HepG2 (cell line): Measurements from ENCODE around the gene CYLD. TPM values are rescaled to one million over a fixed set of nuclear protein-coding genes. Genes with fewer than 3 reads are reported as not detected.

Experiments used
- FOXA1 ChIP-seq, 2 experiments: fragments of 450-650 bp in 1 of 2; sonication (generic) in 1 of 2; formaldehyde crosslinking in 1 of 2; IDR thresholded peaks; 2 replicates each; pipeline versions ENCODE4 v1.4.0 to v1.6.1; 2016 to 2020; ENCODE audit warnings: missing genetic modification reagents in 1 of 2
- FOXC1 ChIP-seq: sonication (generic); formaldehyde crosslinking; IDR thresholded peaks from 2 replicates; pipeline ENCODE4 v1.8.0; 2022; ENCODE audit warnings: mild to moderate bottlenecking, missing genetic modification reagents, borderline replicate concordance
- HDAC1 ChIP-seq: sonication (generic); formaldehyde crosslinking; IDR thresholded peaks from 2 replicates; pipeline ENCODE4 v1.5.1; 2020; ENCODE audit warnings: mild to moderate bottlenecking, missing genetic modification reagents
- KDM2A ChIP-seq: sonication (generic); formaldehyde crosslinking; IDR thresholded peaks from 2 replicates; pipeline ENCODE4 v1.4.0; 2020; ENCODE audit warnings: low read depth, missing genetic modification reagents, borderline replicate concordance
- KLF9 ChIP-seq: IDR thresholded peaks from 2 replicates; pipeline ENCODE4 v1.6.1; 2016; ENCODE audit warnings: low read depth
- PAX8 ChIP-seq: sonication (generic); formaldehyde crosslinking; IDR thresholded peaks from 2 replicates; pipeline ENCODE4 v1.8.0; 2022; ENCODE audit warnings: mild to moderate bottlenecking, missing genetic modification reagents, borderline replicate concordance
- SALL1 ChIP-seq: sonication (generic); formaldehyde crosslinking; IDR thresholded peaks from 2 replicates; pipeline ENCODE4 v1.8.0; 2022; ENCODE audit warnings: mild to moderate bottlenecking, missing genetic modification reagents
- THAP11 ChIP-seq: IDR thresholded peaks from 2 replicates; pipeline ENCODE4 v1.6.1; 2016; ENCODE audit warnings: missing biosample characterization, missing genetic modification reagents
- ZBTB7A ChIP-seq: sonication (generic); formaldehyde crosslinking; IDR thresholded peaks from 2 replicates; pipeline ENCODE4 v1.8.0; 2022; ENCODE audit warnings: mild to moderate bottlenecking, missing genetic modification reagents
- ZBTB7B ChIP-seq: sonication (generic); formaldehyde crosslinking; IDR thresholded peaks from 2 replicates; pipeline ENCODE4 v1.4.0; 2020; ENCODE audit warnings: missing genetic modification reagents
- ZFP36L2 ChIP-seq: sonication (generic); formaldehyde crosslinking; IDR thresholded peaks from 2 replicates; pipeline ENCODE4 v1.4.0; 2020; ENCODE audit warnings: missing genetic modification reagents
- ZNF552 ChIP-seq: sonication (generic); formaldehyde crosslinking; IDR thresholded peaks from 2 replicates; pipeline ENCODE4 v1.9.0; 2022; ENCODE audit warnings: missing genetic modification reagents, mild to moderate bottlenecking, borderline replicate concordance
- ZNF75D ChIP-seq: sonication (generic); formaldehyde crosslinking; IDR thresholded peaks from 2 replicates; pipeline ENCODE4 v1.8.1; 2023; ENCODE audit warnings: missing genetic modification reagents, mild to moderate bottlenecking, borderline replicate concordance
- ZNF792 ChIP-seq: IDR thresholded peaks from 2 replicates; pipeline ENCODE4 v1.6.1; 2016
- polyA plus RNA-seq, 8 experiments: library from polyadenylated mRNA; depleted of rRNA in 3 of 8; stranded (reverse) in 7 of 8; unstranded in 1 of 8; fragments of >200 nt; fragmentation: Illumina TruSeq in 4 of 8; extraction: Trizol in 4 of 8; gene quantifications; 2 replicates each; pipeline versions ENCODE4 v1.2.1 to v1.2.3, GENCODE V29; 2011 to 2016; ENCODE audit warnings: low read depth in 4 of 8, missing spikeins in 1 of 8, mixed read lengths in 1 of 8; ENCODE audit not compliant: insufficient read depth in 1 of 8
- total RNA-seq, 5 experiments: library from RNA; depleted of rRNA; stranded (reverse); fragments of >200 nt; fragmentation: Illumina TruSeq; extraction: Trizol; gene quantifications; 2 replicates each; pipeline ENCODE4 v1.2.3, GENCODE V29; 2016; ENCODE audit warnings: low read depth in 1 of 5
- TF ChIP-seq, protein P1 (sequence below): sonication (generic); formaldehyde crosslinking; IDR thresholded peaks from 2 replicates; pipeline ENCODE4 v1.5.0; 2020; ENCODE audit warnings: mild to moderate bottlenecking, missing genetic modification reagents, borderline replicate concordance
- TF ChIP-seq, protein P2 (sequence below): sonication (generic); formaldehyde crosslinking; IDR thresholded peaks from 2 replicates; pipeline ENCODE4 v1.4.0; 2020; ENCODE audit warnings: low read depth, mild to moderate bottlenecking, missing genetic modification reagents
- TF ChIP-seq, protein P3 (sequence below): sonication (generic); formaldehyde crosslinking; IDR thresholded peaks from 2 replicates; pipeline ENCODE4 v1.8.0; 2022; ENCODE audit warnings: missing genetic modification reagents, mild to moderate bottlenecking, moderate library complexity, borderline replicate concordance
- TF ChIP-seq, protein P4 (sequence below): sonication (generic); formaldehyde crosslinking; IDR thresholded peaks from 2 replicates; pipeline ENCODE4 v1.5.0; 2020; ENCODE audit warnings: mild to moderate bottlenecking, missing genetic modification reagents

Gene CYLD
- total and polyA plus RNA-seq, 2 of the 13 experiments (the other 11 are each of a cell fraction or from before 2014, with no cell fraction given) = 6.1 to 11.4 TPM

DNA sequence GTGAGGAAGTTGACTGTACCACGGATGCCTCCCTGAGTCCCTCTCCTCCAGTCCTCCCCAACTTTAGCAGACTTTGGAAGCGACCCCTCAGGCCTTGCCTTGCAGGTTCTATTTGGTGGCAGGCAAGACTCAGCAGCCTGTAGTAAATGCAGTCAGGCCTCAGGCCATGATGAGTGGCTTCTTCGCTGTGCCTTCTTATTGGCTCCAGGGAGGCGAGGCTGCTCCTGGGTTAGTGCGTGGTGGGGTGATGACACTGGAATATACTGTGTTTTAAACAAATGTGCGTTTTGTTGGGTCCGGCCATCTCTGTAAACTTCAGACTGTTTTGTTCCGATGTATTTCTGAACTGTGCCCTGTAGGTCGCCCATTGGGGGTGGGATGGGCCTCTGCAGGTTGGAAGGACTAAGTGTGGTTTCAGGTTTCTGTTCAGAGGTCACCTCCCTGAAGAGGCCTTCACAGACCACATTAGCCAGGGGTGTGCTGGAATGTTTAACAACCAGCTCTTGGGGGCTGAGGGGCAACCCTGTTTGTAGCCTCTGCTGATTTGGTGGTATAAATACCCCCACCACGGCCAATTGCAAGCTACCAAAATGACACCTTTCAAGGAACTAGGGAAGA lies 62.5 kb downstream of the CYLD start (continued):
- peak; percentile 85; the same call in 1 of the 2 replicates for TF ChIP-seq ZBTB7B (CRISPR knock-in tag)
- TF ChIP-seq, protein P1, sequence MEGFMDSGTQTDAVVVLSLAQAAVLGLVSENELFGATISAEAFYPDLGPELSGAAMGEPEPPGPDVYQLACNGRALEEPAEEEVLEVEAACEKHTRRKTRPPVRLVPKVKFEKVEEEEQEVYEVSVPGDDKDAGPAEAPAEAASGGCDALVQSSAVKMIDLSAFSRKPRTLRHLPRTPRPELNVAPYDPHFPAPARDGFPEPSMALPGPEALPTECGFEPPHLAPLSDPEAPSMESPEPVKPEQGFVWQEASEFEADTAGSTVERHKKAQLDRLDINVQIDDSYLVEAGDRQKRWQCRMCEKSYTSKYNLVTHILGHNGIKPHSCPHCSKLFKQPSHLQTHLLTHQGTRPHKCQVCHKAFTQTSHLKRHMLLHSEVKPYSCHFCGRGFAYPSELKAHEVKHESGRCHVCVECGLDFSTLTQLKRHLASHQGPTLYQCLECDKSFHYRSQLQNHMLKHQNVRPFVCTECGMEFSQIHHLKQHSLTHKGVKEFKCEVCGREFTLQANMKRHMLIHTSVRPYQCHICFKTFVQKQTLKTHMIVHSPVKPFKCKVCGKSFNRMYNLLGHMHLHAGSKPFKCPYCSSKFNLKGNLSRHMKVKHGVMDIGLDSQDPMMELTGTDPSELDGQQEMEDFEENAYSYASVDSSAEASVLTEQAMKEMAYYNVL (CRISPR knock-in tag) = peak; percentile 40
- TF ChIP-seq, protein P2, sequence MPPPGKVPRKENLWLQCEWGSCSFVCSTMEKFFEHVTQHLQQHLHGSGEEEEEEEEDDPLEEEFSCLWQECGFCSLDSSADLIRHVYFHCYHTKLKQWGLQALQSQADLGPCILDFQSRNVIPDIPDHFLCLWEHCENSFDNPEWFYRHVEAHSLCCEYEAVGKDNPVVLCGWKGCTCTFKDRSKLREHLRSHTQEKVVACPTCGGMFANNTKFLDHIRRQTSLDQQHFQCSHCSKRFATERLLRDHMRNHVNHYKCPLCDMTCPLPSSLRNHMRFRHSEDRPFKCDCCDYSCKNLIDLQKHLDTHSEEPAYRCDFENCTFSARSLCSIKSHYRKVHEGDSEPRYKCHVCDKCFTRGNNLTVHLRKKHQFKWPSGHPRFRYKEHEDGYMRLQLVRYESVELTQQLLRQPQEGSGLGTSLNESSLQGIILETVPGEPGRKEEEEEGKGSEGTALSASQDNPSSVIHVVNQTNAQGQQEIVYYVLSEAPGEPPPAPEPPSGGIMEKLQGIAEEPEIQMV (CRISPR knock-in tag) = no peak
- no peak for TF ChIP-seq KLF9 (CRISPR knock-in tag)
- no peak for TF ChIP-seq ZBTB7A (CRISPR knock-in tag)
- peak; percentile 88 for TF ChIP-seq SALL1
- TF ChIP-seq ZFP36L2 = no peak
- TF ChIP-seq, protein P3, sequence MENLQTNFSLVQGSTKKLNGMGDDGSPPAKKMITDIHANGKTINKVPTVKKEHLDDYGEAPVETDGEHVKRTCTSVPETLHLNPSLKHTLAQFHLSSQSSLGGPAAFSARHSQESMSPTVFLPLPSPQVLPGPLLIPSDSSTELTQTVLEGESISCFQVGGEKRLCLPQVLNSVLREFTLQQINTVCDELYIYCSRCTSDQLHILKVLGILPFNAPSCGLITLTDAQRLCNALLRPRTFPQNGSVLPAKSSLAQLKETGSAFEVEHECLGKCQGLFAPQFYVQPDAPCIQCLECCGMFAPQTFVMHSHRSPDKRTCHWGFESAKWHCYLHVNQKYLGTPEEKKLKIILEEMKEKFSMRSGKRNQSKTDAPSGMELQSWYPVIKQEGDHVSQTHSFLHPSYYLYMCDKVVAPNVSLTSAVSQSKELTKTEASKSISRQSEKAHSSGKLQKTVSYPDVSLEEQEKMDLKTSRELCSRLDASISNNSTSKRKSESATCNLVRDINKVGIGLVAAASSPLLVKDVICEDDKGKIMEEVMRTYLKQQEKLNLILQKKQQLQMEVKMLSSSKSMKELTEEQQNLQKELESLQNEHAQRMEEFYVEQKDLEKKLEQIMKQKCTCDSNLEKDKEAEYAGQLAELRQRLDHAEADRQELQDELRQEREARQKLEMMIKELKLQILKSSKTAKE (CRISPR knock-in tag) = no peak
- TF ChIP-seq, protein P4, sequence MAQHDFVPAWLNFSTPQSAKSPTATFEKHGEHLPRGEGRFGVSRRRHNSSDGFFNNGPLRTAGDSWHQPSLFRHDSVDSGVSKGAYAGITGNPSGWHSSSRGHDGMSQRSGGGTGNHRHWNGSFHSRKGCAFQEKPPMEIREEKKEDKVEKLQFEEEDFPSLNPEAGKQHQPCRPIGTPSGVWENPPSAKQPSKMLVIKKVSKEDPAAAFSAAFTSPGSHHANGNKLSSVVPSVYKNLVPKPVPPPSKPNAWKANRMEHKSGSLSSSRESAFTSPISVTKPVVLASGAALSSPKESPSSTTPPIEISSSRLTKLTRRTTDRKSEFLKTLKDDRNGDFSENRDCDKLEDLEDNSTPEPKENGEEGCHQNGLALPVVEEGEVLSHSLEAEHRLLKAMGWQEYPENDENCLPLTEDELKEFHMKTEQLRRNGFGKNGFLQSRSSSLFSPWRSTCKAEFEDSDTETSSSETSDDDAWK = no peak
- peak; percentile 61; the same call in 1 of the 2 replicates for TF ChIP-seq THAP11 (CRISPR knock-in tag)
- no peak for TF ChIP-seq PAX8 (CRISPR knock-in tag)
- TF ChIP-seq FOXA1 (IDR thresholded peaks at IDR 0.05) = no peak
- TF ChIP-seq FOXA1 (CRISPR knock-in tag; IDR thresholded peaks at IDR 0.05) = no peak
- TF ChIP-seq ZNF792 (CRISPR knock-in tag) = 0 out of 2 replicates have a peak, but pooled peaks have one; percentile 21
- no peak for TF ChIP-seq FOXC1 (CRISPR knock-in tag)
- 0 out of 2 replicates have a peak, but pooled peaks have one; percentile 43 for TF ChIP-seq KDM2A
- TF ChIP-seq ZNF75D (CRISPR knock-in tag) = no peak
- TF ChIP-seq ZNF552 (CRISPR knock-in tag) = no peak; the same call in 1 of the 2 replicates
- peak; percentile 76 for TF ChIP-seq HDAC1 (CRISPR knock-in tag)
